Endothelial cell of umbilical vein (primary cell): ENCODE results near the gene ING1. TPM values are rescaled to one million over a fixed set of nuclear protein-coding genes. Genes with fewer than 3 reads are reported as not detected.

ENCODE experiments used
- BruUV-seq: library from RNA; stranded (reverse); fragments of 400-500 nt; replicated peaks from 2 replicates; lab custom pipeline; 2021; lab: Mats Ljungman, UMichigan
- CTCF ChIA-PET: fragments of 300-600, 350-600 bp; sonication (Branson Sonifier 250); formaldehyde crosslinking; loops from one replicate; lab custom pipeline; 2021; ENCODE audit warnings: antibody characterized with exemption, inconsistent platforms; lab: Charles Lee
- POLR2A ChIA-PET: fragments of 300-600, 350-600 bp; sonication (Branson Sonifier 250); formaldehyde crosslinking; loops from one replicate; lab custom pipeline; 2021; ENCODE audit warnings: antibody characterized with exemption, inconsistent platforms; lab: Charles Lee
- DNase-seq: peaks from one replicate; pipeline ENCODE4 v3.0.0-alpha.2; 2011; ENCODE audit warnings: low read depth, low spot score
- FAIRE-seq: peaks from 2 replicates; lab custom pipeline; 2011; peaks lifted over from hg19 to GRCh38; lab: Jason Lieb, UNC
- H2AFZ ChIP-seq: 2 replicates; pipeline ENCODE4 v1.6.0; 2012; ENCODE audit warnings: low read depth, low read length, control low read depth, inconsistent platforms
- H3K27ac ChIP-seq: 2 replicates; pipeline ENCODE4 v1.5.1; 2011; ENCODE audit warnings: low read depth, mild to moderate bottlenecking, control low read depth, low read length, moderate library complexity; ENCODE audit not compliant: insufficient read depth
- H3K27me3 ChIP-seq, 2 experiments: 2 replicates each; pipeline versions ENCODE4 v1.6.0 to v1.6.1; 2011; ENCODE audit warnings: low read length in 2 of 2, mixed read lengths in 1 of 2; ENCODE audit not compliant: control insufficient read depth in 2 of 2, insufficient read depth in 2 of 2
- H3K36me3 ChIP-seq, 2 experiments: 2 replicates in 1 of 2; 3 replicates in 1 of 2; pipeline ENCODE4 v1.5.1; 2011; ENCODE audit warnings: low read length in 2 of 2, mild to moderate bottlenecking in 1 of 2, moderate library complexity in 1 of 2; ENCODE audit not compliant: control insufficient read depth in 2 of 2, insufficient read depth in 2 of 2; ENCODE audit errors: extremely low read depth in 1 of 2
- H3K4me1 ChIP-seq: 3 replicates; pipeline ENCODE4 v1.5.1; 2011; ENCODE audit warnings: mild to moderate bottlenecking, low read length; ENCODE audit not compliant: control insufficient read depth, insufficient read depth; ENCODE audit errors: extremely low read depth
- H3K4me2 ChIP-seq: 2 replicates; pipeline ENCODE4 v1.6.1; 2011; ENCODE audit warnings: low read length, control low read depth, mixed read lengths; ENCODE audit not compliant: insufficient read depth
- H3K4me3 ChIP-seq, 3 experiments: fragments of 200-600 bp in 1 of 3; sonication (generic), shearing (Covaris generic) in 1 of 3; replicated peaks in 1 of 3; 2 replicates each; pipeline ENCODE4 v1.5.1; 2011 to 2016; ENCODE audit warnings: control low read depth in 3 of 3, low read length in 3 of 3, mild to moderate bottlenecking in 2 of 3, inconsistent platforms in 1 of 3, low read depth in 1 of 3, moderate library complexity in 1 of 3; ENCODE audit not compliant: insufficient read depth in 1 of 3
- H3K79me2 ChIP-seq: 2 replicates; pipeline ENCODE4 v1.6.0; 2012; ENCODE audit warnings: low read length, inconsistent platforms; ENCODE audit not compliant: control insufficient read depth, insufficient read depth
- H3K9ac ChIP-seq: replicated peaks from 2 replicates; pipeline ENCODE3; 2011; ENCODE audit warnings: low read length, control low read depth; ENCODE audit not compliant: insufficient read depth; ENCODE audit errors: extremely low read depth
- H3K9me1 ChIP-seq: replicated peaks from 3 replicates; pipeline ENCODE4 v1.6.0; 2011; ENCODE audit warnings: mild to moderate bottlenecking, low read length; ENCODE audit not compliant: control insufficient read depth, insufficient read depth; ENCODE audit errors: extremely low read depth
- H3K9me3 ChIP-seq: replicated peaks from 2 replicates; pipeline ENCODE4 v1.5.1; 2012; ENCODE audit warnings: low read length, inconsistent platforms; ENCODE audit not compliant: control insufficient read depth, insufficient read depth
- H4K20me1 ChIP-seq: replicated peaks from 2 replicates; pipeline ENCODE3; 2011; ENCODE audit warnings: mild to moderate bottlenecking, low read length; ENCODE audit not compliant: control insufficient read depth, insufficient read depth; ENCODE audit errors: extremely low read depth
- CTCF ChIP-seq, 2 donors: IDR thresholded peaks; 1 replicate in 1 of 2; 2 replicates in 1 of 2; pipeline ENCODE4 v1.5.1; 2011; ENCODE audit warnings: low read length in 2 of 2, mild to moderate bottlenecking in 2 of 2, moderate library complexity in 2 of 2, control low read depth in 1 of 2, inconsistent platforms in 1 of 2, low read depth in 1 of 2; ENCODE audit not compliant: insufficient read depth in 1 of 2; ENCODE audit errors: extremely low read depth in 1 of 2
- FOS ChIP-seq: IDR thresholded peaks from 2 replicates; pipeline ENCODE4 v1.6.1; 2011; ENCODE audit warnings: mild to moderate bottlenecking, low read length, moderate library complexity, borderline replicate concordance; ENCODE audit not compliant: insufficient read depth
- GATA2 ChIP-seq: IDR thresholded peaks from 2 replicates; pipeline ENCODE4 v1.7.0; 2011; ENCODE audit warnings: low read depth, mild to moderate bottlenecking, moderate library complexity, mixed read lengths, low read length; ENCODE audit not compliant: insufficient read length, insufficient read depth
- JUN ChIP-seq: IDR thresholded peaks from 2 replicates; pipeline ENCODE4 v1.6.1; 2011; ENCODE audit warnings: borderline replicate concordance, low read depth; ENCODE audit not compliant: insufficient read length, insufficient read depth
- MAX ChIP-seq: IDR thresholded peaks from 2 replicates; pipeline ENCODE4 v1.6.1; 2011; ENCODE audit not compliant: insufficient read depth, insufficient read length
- MYC ChIP-seq: IDR thresholded peaks from one replicate; pipeline ENCODE4 v1.6.1; 2011; ENCODE audit warnings: mild to moderate bottlenecking, low read depth, low read length
- dilution Hi-C: fragments of 300-500 bp; cut with MboI; formaldehyde crosslinking; loops from one replicate; pipeline ENCODE4 v1.15.0; 2019; ENCODE audit warnings: low sequenced_read_pairs; ENCODE audit not compliant: extremely low pct_ligation_motif_present
- intact Hi-C: fragments of 100-400 bp; cut with micrococcal nuclease; formaldehyde crosslinking; loops from one replicate; pipeline ENCODE4 v1.10.0; 2022
- polyA plus RNA-seq, 4 experiments: library from polyadenylated mRNA; depleted of rRNA in 3 of 4; stranded (reverse) in 3 of 4; unstranded in 1 of 4; fragments of >200 nt; gene quantifications; 2 replicates each; pipeline versions ENCODE4 v1.2.1 to v1.2.3, GENCODE V29; 2011 to 2012; ENCODE audit warnings: missing spikeins in 1 of 4
- total RNA-seq: library from RNA; stranded (reverse); gene quantifications from 2 replicates; pipeline ENCODE4 v1.2.3, GENCODE V29; 2021

ING1 gene
- total and polyA plus RNA-seq, 2 donors (not counting 3 experiments of a cell fraction or from before 2014, with no cell fraction given): 10.4 to 10.9 TPM

GRCh38 chr13:110737555-110737954 lies 24.1 kb downstream of the ING1 start:
- no peak for FAIRE-seq
- dilution Hi-C loops: no loop called here
- BruUV-seq: no TSS peak

More at GRCh38 chr13:110737555-110737954, 24.1 kb downstream of the ING1 start:
- H3K79me2 ChIP-seq: no peaks in the 10 kb centered on the region
- intact Hi-C loops: no loop called here
- H3K27me3 ChIP-seq: no peaks in the 10 kb centered on the region
- no peak overlapping the region for H3K27ac ChIP-seq
- H3K4me3 ChIP-seq: no peak overlapping the region
- TF ChIP-seq CTCF (IDR thresholded peaks at IDR 0.05; ENCODE audit: extremely low read depth in 1 of 2, insufficient read depth in 1 of 2, low read depth in 1 of 2, low read length in 2 of 2): no peak
- no peak for TF ChIP-seq JUN
- no peak for TF ChIP-seq MYC
- no peak for TF ChIP-seq MAX
- TF ChIP-seq FOS: no peak
- TF ChIP-seq GATA2: no peak
- H3K9me1 ChIP-seq: no peaks in the 10 kb centered on the region
- H3K4me1 ChIP-seq: no peaks in the 10 kb centered on the region
- H3K4me2 ChIP-seq: no peak overlapping the region
- H2AFZ ChIP-seq: no peak overlapping the region
- H3K9ac ChIP-seq: no peak overlapping the region
- H3K9me3 ChIP-seq: no peaks in the 10 kb centered on the region
- ChIA-PET POLR2A (no interaction called here), CTCF (no interaction called here)
- no peaks in the 10 kb centered on the region for H3K36me3 ChIP-seq
- no peaks in the 10 kb centered on the region for H4K20me1 ChIP-seq
- no peak for DNase-seq
